ENCODE measurements around the gene PSMB7.
A peak's percentile ranks its signal among the peaks of the same experiment; 100 is the strongest.

The PSMB7 gene

GRCh38 chr9:124357721-124358361 lies 57.4 kb downstream of the PSMB7 start:
- H3K9ac ChIP-seq (ENCODE audit: low read length) = no peak overlapping the region
- no peak overlapping the region for H4K91ac ChIP-seq (ENCODE audit: low read depth, low read length)
- H3K4ac ChIP-seq (ENCODE audit: low read depth, low read length) = no peak overlapping the region
- H3K36me3 ChIP-seq (ENCODE audit: control insufficient read depth in 1 of 2, insufficient read depth in 2 of 2, low read length in 2 of 2) = peaks cover 41% of the 10 kb centered on the region in 2 experiments
- no peaks in the 10 kb centered on the region for H3K27me3 ChIP-seq (ENCODE audit: insufficient read depth, low read length)
- H3K4me3 ChIP-seq (ENCODE audit: low read depth, low read length) = no peak overlapping the region
- H3K27ac ChIP-seq (ENCODE audit: low read depth, low read length) = no peak overlapping the region
- no peaks in the 10 kb centered on the region for H3K4me1 ChIP-seq (ENCODE audit: control insufficient read depth in 1 of 2, insufficient read depth in 2 of 2, low read length in 2 of 2)
- H3K18ac ChIP-seq (ENCODE audit: low read length) = no peak overlapping the region
- H2BK120ac ChIP-seq (ENCODE audit: insufficient read depth, low read length, poor library complexity) = no peak overlapping the region
- no peak overlapping the region for H2AFZ ChIP-seq (ENCODE audit: insufficient read depth, low read length, poor library complexity)
- no peak overlapping the region for H2BK5ac ChIP-seq (ENCODE audit: low read depth, low read length, poor library complexity)
- no peaks in the 10 kb centered on the region for H3K79me1 ChIP-seq (ENCODE audit: low read length)
- no peak overlapping the region for H2AK5ac ChIP-seq (ENCODE audit: low read length)
- no peak overlapping the region for H3K23ac ChIP-seq (ENCODE audit: low read length)
- WGBS (ENCODE audit: extremely low coverage, insufficient coverage, insufficient read length) = no CpG with 5 or more reads among the region's 13 CpGs
- peaks cover 3% of the 10 kb centered on the region for H3K9me3 ChIP-seq (ENCODE audit: insufficient read depth, low read depth, low read length)
- no peak overlapping the region for H3K4me2 ChIP-seq (ENCODE audit: low read length)
- H2BK12ac ChIP-seq (ENCODE audit: low read length) = no peak overlapping the region
- no peak overlapping the region for H3K14ac ChIP-seq (ENCODE audit: low read length)
- no peak overlapping the region for H4K8ac ChIP-seq (ENCODE audit: low read depth, low read length)
- no peak for DNase-seq
- H3K79me2 ChIP-seq (ENCODE audit: control insufficient read depth, insufficient read depth, low read length, poor library complexity) = peaks cover 2% of the 10 kb centered on the region
- no peak overlapping the region for H4K12ac ChIP-seq (ENCODE audit: low read depth, low read length)

GRCh38 chr9:124356745-124357390 lies 58.4 kb downstream of the PSMB7 start:
- Histone ChIP-seq H4K12ac (ENCODE audit: low read depth, low read length) (no peak overlapping the region), H3K36me3 (ENCODE audit: control insufficient read depth in 1 of 2, insufficient read depth in 2 of 2, low read length in 2 of 2) (peaks cover 49% of the 10 kb centered on the region in 2 experiments), H2BK120ac (ENCODE audit: insufficient read depth, low read length, poor library complexity) (no peak overlapping the region), H3K23ac (ENCODE audit: low read length) (no peak overlapping the region), H2BK12ac (ENCODE audit: low read length) (no peak overlapping the region), H3K14ac (ENCODE audit: low read length) (no peak overlapping the region), H3K18ac (ENCODE audit: low read length) (no peak overlapping the region), H2AK5ac (ENCODE audit: low read length) (no peak overlapping the region), H4K8ac (ENCODE audit: low read depth, low read length) (no peak overlapping the region), H2AFZ (ENCODE audit: insufficient read depth, low read length, poor library complexity) (no peak overlapping the region), H3K4me3 (ENCODE audit: low read depth, low read length) (no peak overlapping the region), H3K79me1 (ENCODE audit: low read length) (no peaks in the 10 kb centered on the region), H3K27me3 (ENCODE audit: insufficient read depth, low read length) (no peaks in the 10 kb centered on the region), H4K91ac (ENCODE audit: low read depth, low read length) (no peak overlapping the region), H3K9ac (ENCODE audit: low read length) (no peak overlapping the region), H3K4me1 (ENCODE audit: control insufficient read depth in 1 of 2, insufficient read depth in 2 of 2, low read length in 2 of 2) (no peaks in the 10 kb centered on the region), H3K79me2 (ENCODE audit: control insufficient read depth, insufficient read depth, low read length, poor library complexity) (peaks cover 2% of the 10 kb centered on the region), H2BK5ac (ENCODE audit: low read depth, low read length, poor library complexity) (no peak overlapping the region), H3K4me2 (ENCODE audit: low read length) (no peak overlapping the region), H3K27ac (ENCODE audit: low read depth, low read length) (no peak overlapping the region), H3K9me3 (ENCODE audit: insufficient read depth, low read depth, low read length) (peaks cover 3% of the 10 kb centered on the region), H3K4ac (ENCODE audit: low read depth, low read length) (no peak overlapping the region)
- no CpG with 5 or more reads among the region's 19 CpGs for WGBS (ENCODE audit: extremely low coverage, insufficient coverage, insufficient read length)
- no peak for DNase-seq

GRCh38 chr9:124355941-124356744 lies 59.1 kb downstream of the PSMB7 start:
- H3K27me3 ChIP-seq (ENCODE audit: insufficient read depth, low read length) = no peaks in the 10 kb centered on the region
- WGBS (ENCODE audit: extremely low coverage, insufficient coverage, insufficient read length) = no CpG with 5 or more reads among the region's 15 CpGs
- no peak overlapping the region for H4K91ac ChIP-seq (ENCODE audit: low read depth, low read length)
- H3K36me3 ChIP-seq (ENCODE audit: control insufficient read depth in 1 of 2, insufficient read depth in 2 of 2, low read length in 2 of 2) = peaks cover 50 to 54% of the 10 kb centered on the region in 2 experiments
- no peak overlapping the region for H4K12ac ChIP-seq (ENCODE audit: low read depth, low read length)
- peaks cover 1% of the 10 kb centered on the region for H3K79me2 ChIP-seq (ENCODE audit: control insufficient read depth, insufficient read depth, low read length, poor library complexity)
- H2BK120ac ChIP-seq (ENCODE audit: insufficient read depth, low read length, poor library complexity) = no peak overlapping the region
- H3K9ac ChIP-seq (ENCODE audit: low read length) = no peak overlapping the region
- no peak overlapping the region for H2AFZ ChIP-seq (ENCODE audit: insufficient read depth, low read length, poor library complexity)
- no peak overlapping the region for H4K8ac ChIP-seq (ENCODE audit: low read depth, low read length)
- DNase-seq = no peak
- no peaks in the 10 kb centered on the region for H3K79me1 ChIP-seq (ENCODE audit: low read length)
- H3K4ac ChIP-seq (ENCODE audit: low read depth, low read length) = no peak overlapping the region
- H3K4me1 ChIP-seq (ENCODE audit: control insufficient read depth in 1 of 2, insufficient read depth in 2 of 2, low read length in 2 of 2) = no peaks in the 10 kb centered on the region
- H3K27ac ChIP-seq (ENCODE audit: low read depth, low read length) = no peak overlapping the region
- H3K4me3 ChIP-seq (ENCODE audit: low read depth, low read length) = no peak overlapping the region
- no peak overlapping the region for H2BK5ac ChIP-seq (ENCODE audit: low read depth, low read length, poor library complexity)
- H3K18ac ChIP-seq (ENCODE audit: low read length) = peak overlapping the region; percentile 15
- H3K23ac ChIP-seq (ENCODE audit: low read length) = no peak overlapping the region
- no peak overlapping the region for H3K14ac ChIP-seq (ENCODE audit: low read length)
- H3K4me2 ChIP-seq (ENCODE audit: low read length) = no peak overlapping the region
- peaks cover 3% of the 10 kb centered on the region for H3K9me3 ChIP-seq (ENCODE audit: insufficient read depth, low read depth, low read length)
- no peak overlapping the region for H2BK12ac ChIP-seq (ENCODE audit: low read length)
- H2AK5ac ChIP-seq (ENCODE audit: low read length) = no peak overlapping the region

GRCh38 chr9:124355039-124355940 lies 60.0 kb downstream of the PSMB7 start:
- Histone ChIP-seq H3K27ac (ENCODE audit: low read depth, low read length) (no peak overlapping the region), H2AFZ (ENCODE audit: insufficient read depth, low read length, poor library complexity) (no peak overlapping the region), H3K79me1 (ENCODE audit: low read length) (no peaks in the 10 kb centered on the region), H3K23ac (ENCODE audit: low read length) (no peak overlapping the region), H2BK12ac (ENCODE audit: low read length) (no peak overlapping the region), H3K36me3 (ENCODE audit: control insufficient read depth in 1 of 2, insufficient read depth in 2 of 2, low read length in 2 of 2) (peaks cover 56 to 61% of the 10 kb centered on the region in 2 experiments), H3K14ac (ENCODE audit: low read length) (no peak overlapping the region), H3K4me3 (ENCODE audit: low read depth, low read length) (no peak overlapping the region), H4K12ac (ENCODE audit: low read depth, low read length) (no peak overlapping the region), H3K27me3 (ENCODE audit: insufficient read depth, low read length) (no peaks in the 10 kb centered on the region), H3K9ac (ENCODE audit: low read length) (no peak overlapping the region), H4K91ac (ENCODE audit: low read depth, low read length) (no peak overlapping the region), H3K4me1 (ENCODE audit: control insufficient read depth in 1 of 2, insufficient read depth in 2 of 2, low read length in 2 of 2) (no peaks in the 10 kb centered on the region), H3K79me2 (ENCODE audit: control insufficient read depth, insufficient read depth, low read length, poor library complexity) (no peaks in the 10 kb centered on the region), H4K8ac (ENCODE audit: low read depth, low read length) (no peak overlapping the region), H2BK120ac (ENCODE audit: insufficient read depth, low read length, poor library complexity) (no peak overlapping the region), H3K4me2 (ENCODE audit: low read length) (no peak overlapping the region), H3K9me3 (ENCODE audit: insufficient read depth, low read depth, low read length) (peaks cover 2% of the 10 kb centered on the region), H3K4ac (ENCODE audit: low read depth, low read length) (no peak overlapping the region), H2BK5ac (ENCODE audit: low read depth, low read length, poor library complexity) (no peak overlapping the region), H3K18ac (ENCODE audit: low read length) (no peak overlapping the region), H2AK5ac (ENCODE audit: low read length) (no peak overlapping the region)
- no CpG with 5 or more reads among the region's 21 CpGs for WGBS (ENCODE audit: extremely low coverage, insufficient coverage, insufficient read length)
- DNase-seq = no peak
